ENCODE results near the gene RPL37.
"Not testable (repeated sequence)": the region's sequence is repeated elsewhere in the genome, so short reads cannot be mapped to it uniquely, and the experiment has no call there.

RPL37 gene

GRCh38 chr5:40834849-40835787 is at the start of gene RPL37:
Gene RPL37, minus strand, starts transcription at chr5:40835222. Its CDS starts 37 bp downstream, at chr5:40835185.
- DNase-seq, result peak; percentile 71 to 85 (median 82)

GRCh38 chr5:40883051-40883450 is 48.0 kb upstream of the RPL37 start:
- not testable (repeated sequence) for DNase-seq

GRCh38 chr5:40882291-40882690 is 47.3 kb upstream of the RPL37 start:
- DNase-seq, result no peak

- no peak for DNase-seq
Measured at GRCh38 chr5:40879163-40879942, 44.3 kb upstream of the RPL37 start.

- no peak for DNase-seq
Measured at GRCh38 chr5:40877371-40877988, 42.5 kb upstream of the RPL37 start.

GRCh38 chr5:40875958-40876357 is 40.9 kb upstream of the RPL37 start:
- no peak for DNase-seq

GRCh38 chr5:40873286-40873880 is 38.4 kb upstream of the RPL37 start:
- DNase-seq, result no peak

- not testable (repeated sequence) for DNase-seq
Measured at GRCh38 chr5:40872253-40872652, 37.2 kb upstream of the RPL37 start.

GRCh38 chr5:40871177-40871576 is 36.2 kb upstream of the RPL37 start:
- no peak for DNase-seq

GRCh38 chr5:40869384-40869783 is 34.4 kb upstream of the RPL37 start:
- DNase-seq, result no peak

GRCh38 chr5:40866844-40867243 is 31.8 kb upstream of the RPL37 start:
- DNase-seq, result no peak

- not testable (repeated sequence) for DNase-seq
Measured at GRCh38 chr5:40865004-40865403, 30.0 kb upstream of the RPL37 start.

GRCh38 chr5:40860711-40861110 is 25.7 kb upstream of the RPL37 start:
- DNase-seq, result no peak

GRCh38 chr5:40853632-40854192 is 18.7 kb upstream of the RPL37 start:
- no peak for DNase-seq

- no peak for DNase-seq
Measured at GRCh38 chr5:40847525-40847924, 12.5 kb upstream of the RPL37 start.

- no peak for DNase-seq
Measured at GRCh38 chr5:40846371-40846770, 11.3 kb upstream of the RPL37 start.

GRCh38 chr5:40844565-40844964 is 9.5 kb upstream of the RPL37 start:
- no peak for DNase-seq

- DNase-seq, result no peak
Measured at GRCh38 chr5:40842351-40842750, 7.3 kb upstream of the RPL37 start.

GRCh38 chr5:40841068-40841805 is 6.2 kb upstream of the RPL37 start, which contains the start of gene CARD6:
Gene CARD6, plus strand, starts transcription at chr5:40841367. Its CDS starts 16 bp downstream, at chr5:40841383.
- DNase-seq, result no peak

- no peak for DNase-seq
Measured at GRCh38 chr5:40838086-40838485, 3.1 kb upstream of the RPL37 start.

GRCh38 chr5:40834391-40834848 is 602 bp downstream of the RPL37 start:
- peak in 1 of 4 experiments; percentile 5 for DNase-seq

Data from activated CD4-positive, CD25-positive, alpha-beta regulatory T cell (primary cell).